Measurements from ENCODE around the gene PPP2R5E. TPM values are rescaled to one million over a fixed set of nuclear protein-coding genes. Genes with fewer than 3 reads are reported as not detected.

PPP2R5E gene
- total RNA-seq, 2 experiments from 2014 or later, result 12.5 to 47.8 TPM

GRCh38 chr14:63544591-63545299 lies 1.6 kb upstream of the PPP2R5E start:
- no peak overlapping the region for H3K27ac ChIP-seq (ENCODE audit: low read depth, low read length, poor library complexity, severe bottlenecking)
- H3K4me3 ChIP-seq (ENCODE audit: low read depth, low read length, poor library complexity, severe bottlenecking), result peak overlapping the region; percentile 92

GRCh38 chr14:63543826-63544406 lies 739 bp upstream of the PPP2R5E start:
- TSS peak; percentile 96 for BruUV-seq (replicated peaks)
- peak overlapping the region; percentile 79 for H2AFZ ChIP-seq (ENCODE audit: low read length)
- peak overlapping the region; percentile 92 for H3K4me3 ChIP-seq (ENCODE audit: low read depth, low read length, poor library complexity, severe bottlenecking)
- H3K9me2 ChIP-seq (ENCODE audit: insufficient read depth, low read length), result no peaks in the 10 kb centered on the region
- H3K4me2 ChIP-seq (ENCODE audit: low read length), result peak overlapping the region; percentile 83
- no peak for DNase-seq (ENCODE audit: low spot score)
- no peaks in the 10 kb centered on the region for H3K9me3 ChIP-seq (ENCODE audit: low read length)
- H3K4me1 ChIP-seq (ENCODE audit: insufficient read depth, low read length, poor library complexity, severe bottlenecking), result peaks cover 25% of the 10 kb centered on the region
- CTCF ChIA-PET (ENCODE audit: unreplicated experiment), result no interaction called here
- peaks cover 14% of the 10 kb centered on the region; the same call in 1 of the 2 replicates for H4K20me1 ChIP-seq (ENCODE audit: insufficient read depth, low read length)
- intact Hi-C loops (cut with micrococcal nuclease; ENCODE audit: unreplicated experiment), result loop anchor here (1.0 to 2.0 kb wide), 3 partner anchors 97 to 182 kb away; partner anchors contain the start of gene WDR89
- TF ChIP-seq EZH2phosphoT487 (IDR thresholded peaks at IDR 0.05; ENCODE audit: borderline replicate concordance, low read depth, low read length) (no peak), CTCF (conservative IDR thresholded peaks at IDR 0.05; ENCODE audit: low read length) (no peak)
- POLR2A ChIA-PET, result interaction anchor here (0.5 to 3.5 kb wide), 14 partner anchors 9 to 362 kb away, joined by 3 to 14 read pairs (median 4); partner anchors contain the start of gene WDR89
- H3K36me3 ChIP-seq (ENCODE audit: insufficient read depth, low read length), result peaks cover 23% of the 10 kb centered on the region
- peak overlapping the region; percentile 70 for H3K27ac ChIP-seq (ENCODE audit: low read depth, low read length, poor library complexity, severe bottlenecking)
- H3K79me2 ChIP-seq (ENCODE audit: insufficient read depth, low read depth, low read length), result peaks cover 32% of the 10 kb centered on the region

More at GRCh38 chr14:63544591-63545299, 1.6 kb upstream of the PPP2R5E start:
- no peaks in the 10 kb centered on the region for H3K9me2 ChIP-seq (ENCODE audit: insufficient read depth, low read length)
- TF ChIP-seq CTCF (conservative IDR thresholded peaks at IDR 0.05; ENCODE audit: low read length), result peak; percentile 77
- no peak for TF ChIP-seq EZH2phosphoT487 (IDR thresholded peaks at IDR 0.05; ENCODE audit: borderline replicate concordance, low read depth, low read length)
- H4K20me1 ChIP-seq (ENCODE audit: insufficient read depth, low read length), result peaks cover 14% of the 10 kb centered on the region; the same call in 1 of the 2 replicates
- peak; percentile 43 for DNase-seq (ENCODE audit: low spot score)
- H3K9me3 ChIP-seq (ENCODE audit: low read length), result no peaks in the 10 kb centered on the region
- peak overlapping the region; percentile 83 for H3K4me2 ChIP-seq (ENCODE audit: low read length)
- peaks cover 25% of the 10 kb centered on the region for H3K4me1 ChIP-seq (ENCODE audit: insufficient read depth, low read length, poor library complexity, severe bottlenecking)
- no TSS peak for BruUV-seq (replicated peaks)
- intact Hi-C loops (cut with micrococcal nuclease; ENCODE audit: unreplicated experiment), result loop anchor here (1.0 kb wide), 1 partner anchor 156 kb away; no protein-coding TSS in a partner anchor
- peaks cover 32% of the 10 kb centered on the region for H3K79me2 ChIP-seq (ENCODE audit: insufficient read depth, low read depth, low read length)
- H2AFZ ChIP-seq (ENCODE audit: low read length), result peak overlapping the region; percentile 79; the same call in 1 of the 2 replicates
- CTCF ChIA-PET (ENCODE audit: unreplicated experiment), result no interaction called here
- POLR2A ChIA-PET, result interaction anchor here (0.5 to 3.5 kb wide), 13 partner anchors 8 to 181 kb away, joined by 3 to 14 read pairs (median 4); partner anchors contain the start of gene WDR89
- H3K36me3 ChIP-seq (ENCODE audit: insufficient read depth, low read length), result peaks cover 14% of the 10 kb centered on the region

Data from OCI-LY7 (cell line).